ENCODE data around the gene SLC36A4.

DNA sequence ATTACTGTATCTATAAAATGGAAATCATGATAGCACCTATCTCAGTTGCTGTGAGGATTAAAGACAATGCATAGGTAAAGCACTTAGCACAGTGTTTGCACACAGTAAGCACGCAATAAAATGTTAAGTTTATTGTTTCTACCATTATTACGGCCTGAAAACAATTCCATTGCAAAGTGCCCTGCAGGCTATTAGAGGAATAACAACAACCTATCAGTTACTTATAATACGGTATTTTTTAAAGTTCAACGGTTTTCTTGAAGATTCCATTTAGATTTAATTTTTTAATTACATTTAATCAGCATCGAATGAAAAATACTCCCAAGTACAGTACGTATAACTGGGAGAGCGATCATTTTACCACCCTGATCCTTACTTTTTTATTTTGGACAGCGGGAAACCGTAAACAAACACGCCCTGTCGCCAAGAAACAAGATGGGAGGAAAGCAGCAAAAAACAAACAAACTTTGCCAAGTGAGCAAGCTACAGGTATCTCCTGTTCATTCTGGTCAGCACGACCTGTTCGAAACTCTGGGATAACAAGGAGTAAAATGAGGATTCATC, 893 bp downstream of the SLC36A4 start:
- TF ChIP-seq, protein P1, sequence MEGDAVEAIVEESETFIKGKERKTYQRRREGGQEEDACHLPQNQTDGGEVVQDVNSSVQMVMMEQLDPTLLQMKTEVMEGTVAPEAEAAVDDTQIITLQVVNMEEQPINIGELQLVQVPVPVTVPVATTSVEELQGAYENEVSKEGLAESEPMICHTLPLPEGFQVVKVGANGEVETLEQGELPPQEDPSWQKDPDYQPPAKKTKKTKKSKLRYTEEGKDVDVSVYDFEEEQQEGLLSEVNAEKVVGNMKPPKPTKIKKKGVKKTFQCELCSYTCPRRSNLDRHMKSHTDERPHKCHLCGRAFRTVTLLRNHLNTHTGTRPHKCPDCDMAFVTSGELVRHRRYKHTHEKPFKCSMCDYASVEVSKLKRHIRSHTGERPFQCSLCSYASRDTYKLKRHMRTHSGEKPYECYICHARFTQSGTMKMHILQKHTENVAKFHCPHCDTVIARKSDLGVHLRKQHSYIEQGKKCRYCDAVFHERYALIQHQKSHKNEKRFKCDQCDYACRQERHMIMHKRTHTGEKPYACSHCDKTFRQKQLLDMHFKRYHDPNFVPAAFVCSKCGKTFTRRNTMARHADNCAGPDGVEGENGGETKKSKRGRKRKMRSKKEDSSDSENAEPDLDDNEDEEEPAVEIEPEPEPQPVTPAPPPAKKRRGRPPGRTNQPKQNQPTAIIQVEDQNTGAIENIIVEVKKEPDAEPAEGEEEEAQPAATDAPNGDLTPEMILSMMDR (IDR thresholded peaks at IDR 0.05): peak; percentile 52
- TF ChIP-seq EZH2 (IDR thresholded peaks at IDR 0.05): no peak
- no peak for TF ChIP-seq EZH2phosphoT487 (IDR thresholded peaks at IDR 0.05)
